ENCODE measurements around the gene SLC27A3.

Gene SLC27A3

GRCh38 chr1:153793261-153793972 is 18.2 kb downstream of the SLC27A3 start:
- H3K4me3 ChIP-seq, result no peak overlapping the region
- in situ Hi-C loops (cut with MboI; ENCODE audit: low sequenced_read_pairs), result loop anchor here (25.0 kb wide), 1 partner anchor 194 kb away; the partner anchor contains the start of genes JTB, RAB13 and RPS27
- DNase-seq (ENCODE audit: low spot score in 2 of 2), result peak in 1 of 2 experiments; percentile 31
- no peaks in the 10 kb centered on the region for H3K9me3 ChIP-seq
- H3K4me1 ChIP-seq, result no peaks in the 10 kb centered on the region; the same call in 1 of the 2 replicates
- no peaks in the 10 kb centered on the region for H3K36me3 ChIP-seq (replicated peaks)
- H3K27me3 ChIP-seq (ENCODE audit: low read depth), result no peaks in the 10 kb centered on the region

- in situ Hi-C loops (cut with MboI; ENCODE audit: low sequenced_read_pairs), result loop anchor here (25.0 kb wide), 1 partner anchor 193 kb away; the partner anchor contains the start of genes JTB, RAB13 and RPS27
- no peaks in the 10 kb centered on the region for H3K36me3 ChIP-seq (replicated peaks)
- H3K27me3 ChIP-seq (ENCODE audit: low read depth), result no peaks in the 10 kb centered on the region
- no peak for DNase-seq (ENCODE audit: low spot score in 2 of 2)
- H3K4me3 ChIP-seq, result no peak overlapping the region
- no peaks in the 10 kb centered on the region; the same call in 1 of the 2 replicates for H3K4me1 ChIP-seq
- no peaks in the 10 kb centered on the region for H3K9me3 ChIP-seq
These were observed 18.9 kb downstream of the SLC27A3 start for GRCh38 chr1:153793973-153794615.

GRCh38 chr1:153794624-153795329 is 19.6 kb downstream of the SLC27A3 start:
- no peaks in the 10 kb centered on the region for H3K27me3 ChIP-seq (ENCODE audit: low read depth)
- in situ Hi-C loops (cut with MboI; ENCODE audit: low sequenced_read_pairs), result loop anchor here (25.0 kb wide), 1 partner anchor 193 kb away; the partner anchor contains the start of genes JTB, RAB13 and RPS27
- H3K36me3 ChIP-seq (replicated peaks), result no peaks in the 10 kb centered on the region
- H3K4me3 ChIP-seq, result no peak overlapping the region
- DNase-seq (ENCODE audit: low spot score in 2 of 2), result no peak
- no peaks in the 10 kb centered on the region; the same call in 1 of the 2 replicates for H3K4me1 ChIP-seq
- H3K9me3 ChIP-seq, result no peaks in the 10 kb centered on the region

GRCh38 chr1:153795330-153795837 is 20.2 kb downstream of the SLC27A3 start:
- Histone ChIP-seq H3K36me3 (replicated peaks) (no peaks in the 10 kb centered on the region), H3K4me1 (no peaks in the 10 kb centered on the region; the same call in 1 of the 2 replicates), H3K27me3 (ENCODE audit: low read depth) (no peaks in the 10 kb centered on the region), H3K4me3 (no peak overlapping the region), H3K9me3 (no peaks in the 10 kb centered on the region)
- no peak for DNase-seq (ENCODE audit: low spot score in 2 of 2)
- in situ Hi-C loops (cut with MboI; ENCODE audit: low sequenced_read_pairs), result loop anchor here (25.0 kb wide), 1 partner anchor 192 kb away; the partner anchor contains the start of genes JTB, RAB13 and RPS27

- in situ Hi-C loops (cut with MboI; ENCODE audit: low sequenced_read_pairs), result loop anchor here (25.0 kb wide), 1 partner anchor 191 kb away; the partner anchor contains the start of genes JTB, RAB13 and RPS27
- H3K9me3 ChIP-seq, result no peaks in the 10 kb centered on the region
- no peaks in the 10 kb centered on the region for H3K36me3 ChIP-seq (replicated peaks)
- no peaks in the 10 kb centered on the region for H3K27me3 ChIP-seq (ENCODE audit: low read depth)
- H3K4me1 ChIP-seq, result no peaks in the 10 kb centered on the region
- no peak overlapping the region for H3K4me3 ChIP-seq
- no peak for DNase-seq (ENCODE audit: low spot score in 2 of 2)
These were observed 21.0 kb downstream of the SLC27A3 start for GRCh38 chr1:153795934-153796785.

GRCh38 chr1:153796786-153797659 is 21.8 kb downstream of the SLC27A3 start:
- in situ Hi-C loops (cut with MboI; ENCODE audit: low sequenced_read_pairs), result loop anchor here (25.0 kb wide), 1 partner anchor 190 kb away; the partner anchor contains the start of genes JTB, RAB13 and RPS27
- Histone ChIP-seq H3K36me3 (replicated peaks) (no peaks in the 10 kb centered on the region), H3K4me3 (no peak overlapping the region), H3K9me3 (no peaks in the 10 kb centered on the region), H3K4me1 (no peaks in the 10 kb centered on the region), H3K27me3 (ENCODE audit: low read depth) (no peaks in the 10 kb centered on the region)
- DNase-seq (ENCODE audit: low spot score in 2 of 2), result peak; percentile 60 to 90

GRCh38 chr1:153798468-153798780 is 23.2 kb downstream of the SLC27A3 start:
- no peaks in the 10 kb centered on the region for H3K27me3 ChIP-seq (ENCODE audit: low read depth)
- in situ Hi-C loops (cut with MboI; ENCODE audit: low sequenced_read_pairs), result loop anchor here (25.0 kb wide), 1 partner anchor 189 kb away; the partner anchor contains the start of genes JTB, RAB13 and RPS27

GRCh38 chr1:153799016-153799415 is 23.8 kb downstream of the SLC27A3 start:
- DNase-seq (ENCODE audit: low spot score in 2 of 2), result no peak
- in situ Hi-C loops (cut with MboI; ENCODE audit: low sequenced_read_pairs), result loop anchor here (25.0 kb wide), 1 partner anchor 188 kb away; the partner anchor contains the start of genes JTB, RAB13 and RPS27
- Histone ChIP-seq H3K9me3 (no peaks in the 10 kb centered on the region), H3K36me3 (replicated peaks) (peaks cover under 1% of the 10 kb centered on the region; the same call in 1 of the 2 replicates), H3K4me3 (no peak overlapping the region), H3K27me3 (ENCODE audit: low read depth) (no peaks in the 10 kb centered on the region), H3K4me1 (no peaks in the 10 kb centered on the region)

More at GRCh38 chr1:153798468-153798780, 23.2 kb downstream of the SLC27A3 start:
- Histone ChIP-seq H3K4me1 (no peaks in the 10 kb centered on the region), H3K9me3 (no peaks in the 10 kb centered on the region), H3K4me3 (no peak overlapping the region), H3K36me3 (replicated peaks) (no peaks in the 10 kb centered on the region)
- no peak for DNase-seq (ENCODE audit: low spot score in 2 of 2)

GRCh38 chr1:153799566-153800465 is 24.6 kb downstream of the SLC27A3 start:
- no peaks in the 10 kb centered on the region for H3K4me1 ChIP-seq
- H3K27me3 ChIP-seq (ENCODE audit: low read depth), result no peaks in the 10 kb centered on the region
- no peak overlapping the region for H3K4me3 ChIP-seq
- peaks cover 3% of the 10 kb centered on the region; the same call in 1 of the 2 replicates for H3K36me3 ChIP-seq (replicated peaks)
- no peak for DNase-seq (ENCODE audit: low spot score in 2 of 2)
- in situ Hi-C loops (cut with MboI; ENCODE audit: low sequenced_read_pairs), result loop anchor here (25.0 kb wide), 1 partner anchor 187 kb away; the partner anchor contains the start of genes JTB, RAB13 and RPS27
- no peaks in the 10 kb centered on the region for H3K9me3 ChIP-seq

GRCh38 chr1:153800516-153800915 is 25.3 kb downstream of the SLC27A3 start:
- DNase-seq (ENCODE audit: low spot score in 2 of 2), result no peak
- H3K4me3 ChIP-seq, result no peak overlapping the region
- no peaks in the 10 kb centered on the region for H3K27me3 ChIP-seq (ENCODE audit: low read depth)
- H3K4me1 ChIP-seq, result no peaks in the 10 kb centered on the region
- H3K9me3 ChIP-seq, result no peaks in the 10 kb centered on the region
- in situ Hi-C loops (cut with MboI; ENCODE audit: low sequenced_read_pairs), result no loop called here
- H3K36me3 ChIP-seq (replicated peaks), result peaks cover 3% of the 10 kb centered on the region; the same call in 1 of the 2 replicates

- DNase-seq (ENCODE audit: low spot score in 2 of 2), result no peak
- Histone ChIP-seq H3K27me3 (ENCODE audit: low read depth) (no peaks in the 10 kb centered on the region), H3K4me3 (no peak overlapping the region), H3K4me1 (no peaks in the 10 kb centered on the region), H3K36me3 (replicated peaks) (peaks cover 3% of the 10 kb centered on the region; the same call in 1 of the 2 replicates), H3K9me3 (no peaks in the 10 kb centered on the region)
- in situ Hi-C loops (cut with MboI; ENCODE audit: low sequenced_read_pairs), result no loop called here
These were observed 25.9 kb downstream of the SLC27A3 start for GRCh38 chr1:153801028-153801625.
